Mesenteric fat pad (tissue), 1 donor: ENCODE measurements around the gene RBPJL. TPM values are rescaled to one million over a fixed set of nuclear protein-coding genes. Genes with fewer than 3 reads are reported as not detected.

Experiments
- DNase-seq: peaks from one replicate; pipeline ENCODE4 v3.0.0-alpha.2; 2020; ENCODE audit warnings: low spot score
- total RNA-seq: library from RNA; stranded (reverse); fragmentation: NEBNext Ultra II Directional; extraction: Animal tissue kit (Norgen Biotek cat#: 25700); gene quantifications from one replicate; pipeline ENCODE4 v1.2.1, GENCODE V29; 2021
- donor health status: DM: yes; HTN: yes; CAD: no.

The RBPJL gene
- total RNA-seq, 1 donor from 2014 or later = not detected

- no peak for DNase-seq
Measured at GRCh38 chr20:45358282-45359068, 51.8 kb downstream of the RBPJL start.

DNA sequence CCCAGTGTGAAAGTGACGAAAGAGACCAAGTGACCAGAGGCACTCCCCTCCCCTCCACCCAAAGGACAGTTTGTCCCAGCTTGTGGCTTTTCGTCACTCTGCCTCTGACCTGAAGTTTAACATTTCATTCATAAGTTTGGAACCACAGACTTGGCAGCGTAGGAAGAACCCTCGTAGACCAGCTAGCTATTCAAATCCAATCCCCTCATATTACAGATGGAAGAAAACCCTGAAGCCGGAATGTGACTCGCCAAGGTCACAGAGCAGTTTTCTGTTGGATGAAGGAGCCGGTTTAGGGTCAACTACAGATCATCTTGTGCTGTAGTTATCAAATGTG, 52.4 kb downstream of the RBPJL start:
- no peak for DNase-seq

DNA sequence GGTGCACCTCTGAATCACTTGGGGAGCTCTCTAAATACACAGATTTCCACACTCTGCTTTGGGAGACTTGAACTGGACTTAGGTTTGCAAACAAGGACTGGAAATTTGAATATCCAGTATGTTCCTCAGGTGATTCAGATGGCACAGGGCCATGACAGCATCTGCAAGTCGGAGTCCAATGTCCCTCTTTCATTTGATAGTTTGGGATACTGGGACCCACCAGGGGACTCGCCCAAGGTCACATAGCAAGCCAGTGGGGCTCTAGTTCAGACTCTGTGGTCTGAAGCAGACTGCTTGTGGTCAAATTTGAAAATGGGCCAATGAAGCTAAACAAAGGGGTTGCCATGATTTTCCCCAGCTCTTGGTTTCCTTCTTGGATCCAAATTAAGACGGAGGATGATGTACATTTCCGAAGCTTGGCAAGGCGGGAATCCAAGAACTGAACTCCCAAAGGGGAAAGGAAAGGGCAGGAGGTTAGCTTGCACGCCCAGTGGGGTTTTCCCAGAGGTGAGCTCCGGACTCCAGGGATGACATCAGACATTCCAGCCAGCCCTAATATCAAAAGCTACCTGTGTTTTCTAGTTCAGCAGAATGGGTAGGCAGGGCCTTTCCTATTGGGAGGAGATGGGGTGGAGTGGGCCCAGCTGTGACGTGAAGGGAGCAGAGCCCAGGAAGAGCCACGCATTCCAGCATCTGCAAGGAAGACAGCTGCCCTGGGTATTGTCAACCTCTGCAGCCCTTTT, 52.9 kb downstream of the RBPJL start:
- no peak for DNase-seq

GRCh38 chr20:45361793-45362192, 55.2 kb downstream of the RBPJL start:
- DNase-seq = no peak

DNA sequence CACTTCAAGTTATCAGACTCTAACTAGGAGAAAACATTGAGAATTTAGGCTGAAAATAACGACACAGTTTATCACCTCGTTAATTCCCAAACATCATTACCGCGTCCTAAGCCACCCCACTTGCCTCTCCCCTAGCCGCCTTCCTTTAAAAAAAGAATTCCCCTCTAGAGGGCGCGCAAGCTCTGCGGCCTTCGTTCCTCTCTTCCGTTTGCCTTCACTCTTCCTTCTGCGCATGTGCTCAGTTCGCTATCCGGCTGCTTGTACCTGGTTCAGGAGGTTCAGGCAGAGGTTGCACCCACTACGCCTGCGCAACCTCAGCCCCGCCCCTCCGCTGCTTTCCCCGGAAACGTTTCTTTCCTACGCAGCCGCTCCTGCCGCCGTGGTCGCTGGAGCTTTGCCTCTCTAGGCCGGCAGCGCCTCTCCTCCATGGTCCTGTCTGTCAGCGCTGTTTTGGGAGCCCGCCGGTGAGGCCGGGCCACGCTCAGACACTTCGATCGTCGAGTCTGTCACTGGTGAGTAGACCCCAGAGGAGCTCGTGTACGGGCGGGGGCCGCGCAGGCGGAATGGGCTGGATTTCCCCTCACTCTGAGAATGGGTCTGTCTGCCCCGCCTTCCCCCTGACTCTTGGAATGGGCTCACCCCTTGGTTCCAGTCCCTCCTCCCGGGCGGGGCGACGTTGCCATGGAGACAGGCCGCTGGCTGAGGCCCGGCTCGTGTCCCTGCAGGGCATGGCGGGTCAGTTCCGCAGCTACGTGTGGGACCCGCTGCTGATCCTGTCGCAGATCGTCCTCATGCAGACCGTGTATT, 56.4 kb downstream of the RBPJL start, which contains the start of gene SYS1:
SYS1 (plus strand) TSS at position 353 of the 807 bp plus-strand sequence; CDS start at position 729, 376 bp downstream.
- DNase-seq = peak; percentile 100

DNA sequence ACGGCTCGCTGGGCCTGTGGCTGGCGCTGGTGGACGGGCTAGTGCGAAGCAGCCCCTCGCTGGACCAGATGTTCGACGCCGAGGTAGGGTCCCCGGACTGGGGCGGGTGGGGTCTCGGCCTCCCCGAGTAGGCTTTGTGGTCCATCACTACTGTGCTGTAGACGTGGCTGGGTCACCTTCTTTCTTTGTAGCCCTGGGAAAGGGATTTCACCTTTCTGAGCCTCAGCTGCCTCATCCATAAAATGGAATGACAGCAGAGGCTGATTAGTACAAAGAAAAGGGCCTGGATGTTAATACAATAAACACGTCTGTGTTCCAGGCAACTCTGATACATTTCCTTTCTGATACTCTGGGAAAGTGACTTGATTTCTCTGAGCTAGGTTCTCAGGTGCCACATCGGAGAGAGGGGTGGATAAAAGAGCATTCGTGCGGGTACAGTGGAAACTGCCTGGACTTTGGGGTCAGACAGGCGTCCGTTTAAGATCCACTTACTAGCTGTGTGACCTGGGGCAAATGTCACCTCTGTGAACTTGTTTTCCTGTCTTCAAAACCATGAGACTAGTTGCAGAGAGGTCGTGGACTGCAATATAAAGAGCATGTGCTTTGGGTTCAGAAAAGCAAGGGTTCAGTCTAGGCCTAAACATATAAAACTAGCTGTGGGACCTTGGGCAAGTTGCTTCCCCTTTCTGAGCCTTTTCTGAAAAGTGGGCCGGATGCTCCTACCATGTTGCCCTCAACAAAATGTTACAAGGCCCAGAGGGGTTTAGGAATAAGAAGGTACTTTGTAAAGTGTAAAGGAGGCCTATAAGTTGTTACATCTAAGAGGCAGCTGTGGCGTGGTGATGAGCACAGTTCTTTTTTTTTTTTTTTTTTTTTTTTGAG, 57.2 kb downstream of the RBPJL start:
- DNase-seq = no peak

DNA sequence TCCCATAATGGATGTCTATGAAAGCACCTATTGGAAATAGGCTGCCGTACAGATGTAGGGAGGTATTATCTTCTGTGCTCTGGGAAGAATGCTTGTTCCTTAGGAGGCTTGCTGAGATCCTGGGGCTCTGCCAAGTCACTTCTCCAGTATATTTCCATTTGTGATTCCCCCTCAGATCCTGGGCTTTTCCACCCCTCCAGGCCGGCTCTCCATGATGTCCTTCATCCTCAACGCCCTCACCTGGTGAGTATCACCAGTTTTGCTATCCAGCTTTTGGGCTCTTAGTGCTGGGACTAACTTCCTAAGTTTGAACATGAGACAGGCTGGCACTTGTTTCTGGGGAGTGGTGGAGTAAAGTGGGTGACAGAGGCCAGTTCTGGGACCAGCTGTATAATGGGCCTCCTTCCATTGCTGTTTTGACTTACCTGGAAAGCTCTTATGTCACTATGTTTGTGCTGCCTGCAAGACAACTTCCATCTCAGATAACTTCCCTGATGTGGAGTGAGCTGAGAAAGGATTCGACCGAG, 58.9 kb downstream of the RBPJL start:
- no peak for DNase-seq

DNA sequence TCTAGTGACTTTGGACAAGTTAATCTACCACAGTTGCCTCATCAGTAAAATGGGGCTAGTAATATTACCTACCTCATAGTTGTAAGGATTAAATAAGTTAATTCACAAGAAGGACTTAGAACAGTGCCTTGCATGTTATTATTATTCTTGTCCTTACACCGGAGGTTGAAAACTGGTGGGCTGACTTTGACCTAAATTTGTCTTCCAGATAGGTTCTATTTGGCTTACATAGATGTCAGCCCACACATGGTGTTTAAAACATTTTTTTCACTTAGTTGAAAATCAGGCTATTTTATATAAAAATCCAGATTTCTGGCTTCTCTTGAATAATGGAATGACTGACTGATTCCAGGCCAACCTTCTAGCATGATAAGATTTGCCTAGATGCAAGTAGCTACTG, 59.6 kb downstream of the RBPJL start:
- DNase-seq = no peak

DNA sequence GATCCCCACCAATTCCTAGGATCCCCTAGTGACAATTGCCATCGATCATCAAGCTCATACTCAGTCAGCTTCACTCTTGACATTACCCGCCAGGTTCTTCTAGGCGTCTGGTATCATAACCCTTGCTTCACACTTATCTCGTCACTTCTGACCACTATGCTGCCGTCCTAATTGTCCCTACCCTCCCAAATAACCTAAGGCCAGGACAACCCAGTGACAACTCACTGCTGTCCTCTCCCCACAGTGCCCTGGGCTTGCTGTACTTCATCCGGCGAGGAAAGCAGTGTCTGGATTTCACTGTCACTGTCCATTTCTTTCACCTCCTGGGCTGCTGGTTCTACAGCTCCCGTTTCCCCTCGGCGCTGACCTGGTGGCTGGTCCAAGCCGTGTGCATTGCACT, 60.0 kb downstream of the RBPJL start:
- no peak for DNase-seq

DNA sequence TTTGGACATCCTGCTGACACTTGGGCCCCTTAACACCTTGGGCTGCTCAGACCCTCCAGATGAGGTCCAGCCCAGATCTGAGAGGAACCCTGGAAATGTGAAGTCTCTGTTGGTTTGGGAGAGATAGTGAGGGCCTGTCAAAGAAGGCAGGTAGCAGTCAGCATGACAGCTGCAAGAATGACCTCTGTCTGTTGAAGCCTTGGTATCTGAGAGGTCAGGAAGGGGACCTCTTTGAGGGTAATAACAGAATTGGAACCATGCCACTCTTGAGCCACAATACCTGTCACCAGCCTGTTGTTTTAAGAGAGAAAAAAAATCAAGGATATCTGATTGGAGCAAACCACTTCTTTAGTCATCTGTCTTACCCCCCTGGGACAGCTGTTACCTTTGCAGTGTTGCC, 60.5 kb downstream of the RBPJL start:
- no peak for DNase-seq

Other genes with a start within 250 kb of the RBPJL start
- gene KCNS1, start 205.7 kb upstream of the RBPJL start, total RNA-seq = not detected
- not detected for gene WFDC5, start 191.7 kb upstream of the RBPJL start, total RNA-seq
- gene WFDC12, start 182.4 kb upstream of the RBPJL start, total RNA-seq = not detected
- gene PI3, start 131.9 kb upstream of the RBPJL start, total RNA-seq = not detected
- gene SEMG1, start 99.8 kb upstream of the RBPJL start, total RNA-seq = not detected
- not detected for gene SEMG2, start 85.5 kb upstream of the RBPJL start, total RNA-seq
- gene SLPI, start 52.3 kb upstream of the RBPJL start, total RNA-seq = 16.5 TPM
- gene MATN4, start 1.5 kb downstream of the RBPJL start, total RNA-seq = not detected
- 81.6 TPM for gene SDC4, start 41.6 kb downstream of the RBPJL start, total RNA-seq
- 23.8 TPM for gene SYS1, start 56.3 kb downstream of the RBPJL start, total RNA-seq
- not detected for gene TP53TG5, start 71.5 kb downstream of the RBPJL start, total RNA-seq
- 28.7 TPM for gene DBNDD2, start 101.4 kb downstream of the RBPJL start, total RNA-seq
- gene PIGT, start 109.3 kb downstream of the RBPJL start, total RNA-seq = 90.9 TPM
- gene WFDC2, start 162.9 kb downstream of the RBPJL start, total RNA-seq = not detected
- gene SPINT3, start 208.8 kb downstream of the RBPJL start, total RNA-seq = not detected
- gene WFDC6, start 232.6 kb downstream of the RBPJL start, total RNA-seq = not detected
- not detected for gene EPPIN, start 240.6 kb downstream of the RBPJL start, total RNA-seq